ENCODE measurements around the gene CD99. TPM values are rescaled to one million over a fixed set of nuclear protein-coding genes. Genes with fewer than 3 reads are reported as not detected.

The CD99 gene
- polyA plus RNA-seq, 3 donors: 159 to 217 (median 184) TPM

DNA sequence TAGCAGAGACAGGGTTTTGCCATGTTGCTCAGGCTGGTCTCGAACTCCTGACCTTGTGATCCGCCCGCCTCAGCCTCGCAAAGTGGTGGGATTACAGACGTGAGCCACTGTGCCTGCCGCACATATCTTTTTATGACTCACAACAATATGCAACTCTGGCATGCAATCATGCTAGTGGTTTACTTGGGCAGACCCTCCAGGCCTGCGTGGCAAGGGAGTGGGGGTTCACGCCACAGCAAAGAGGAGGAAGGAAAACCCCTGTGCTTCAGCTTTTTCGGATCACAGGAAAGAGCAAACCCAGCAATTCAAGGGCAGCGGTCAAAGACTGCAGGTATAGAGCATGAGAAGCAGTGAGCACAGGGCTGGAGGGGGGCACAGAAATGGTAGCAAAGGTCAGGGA is 48.3 kb upstream of the CD99 start:
- WGBS (ENCODE audit: insufficient coverage): 72% methylated on average over 9 of the region's 10 CpGs
- Histone ChIP-seq H3K9ac (ENCODE audit: insufficient read depth, low read length, poor library complexity, severe bottlenecking) (no peak overlapping the region), H4K20me1 (ENCODE audit: insufficient read depth, low read length) (no peaks in the 10 kb centered on the region), H3K36me3 (replicated peaks in 1 of 2; ENCODE audit: control insufficient read depth in 1 of 2, insufficient read depth in 2 of 2, low read length in 2 of 2) (peaks cover 10 to 45% of the 10 kb centered on the region in 2 donors), H3K27ac (ENCODE audit: low read depth in 1 of 2, low read length in 2 of 2) (no peak overlapping the region), H3K4me2 (replicated peaks; ENCODE audit: extremely low read depth, low read length, poor library complexity, severe bottlenecking) (no peak overlapping the region), H3K4me3 (replicated peaks in 1 of 3; ENCODE audit: low read depth in 2 of 3, low read length in 3 of 3) (no peak overlapping the region), H2AFZ (ENCODE audit: insufficient read depth, low read depth, low read length, poor library complexity, severe bottlenecking) (no peak overlapping the region), H3K79me2 (ENCODE audit: insufficient read depth, low read length) (no peaks in the 10 kb centered on the region), H3K27me3 (ENCODE audit: control insufficient read depth in 2 of 2, insufficient read depth in 2 of 2, low read length in 2 of 2) (no peaks in the 10 kb centered on the region), H3K4me1 (ENCODE audit: control insufficient read depth in 1 of 2, insufficient read depth in 2 of 2, low read length in 2 of 2) (peaks cover 13 to 14% of the 10 kb centered on the region in 2 donors), H3K9me3 (replicated peaks in 1 of 2; ENCODE audit: control insufficient read depth in 1 of 2, insufficient read depth in 1 of 2, low read length in 2 of 2) (no peaks in the 10 kb centered on the region)
- Mint-ChIP-seq H3K36me3 (peaks cover 49 to 57% of the 10 kb centered on the region in 2 donors), H3K9me3 (peaks cover 0 to 4% (median 0%) of the 10 kb centered on the region in 7 donors), H3K27me3 (ENCODE audit: low read depth in 3 of 3) (no peaks in the 10 kb centered on the region), H3K4me3 (no peak overlapping the region), H3K4me1 (peaks cover 22% of the 10 kb centered on the region), H3K27ac (peak overlapping the region in 1 of 7 donors; percentile 51)
- intact Hi-C loops (cut with micrococcal nuclease): loop anchor here in 1 of 2 donors (10.0 kb wide), 1 partner anchor 92 kb away; no protein-coding TSS in a partner anchor
- no peak for TF ChIP-seq CTCF (IDR thresholded peaks at IDR 0.05)
- DNase-seq: peak in 1 of 3 donors; percentile 30

DNA sequence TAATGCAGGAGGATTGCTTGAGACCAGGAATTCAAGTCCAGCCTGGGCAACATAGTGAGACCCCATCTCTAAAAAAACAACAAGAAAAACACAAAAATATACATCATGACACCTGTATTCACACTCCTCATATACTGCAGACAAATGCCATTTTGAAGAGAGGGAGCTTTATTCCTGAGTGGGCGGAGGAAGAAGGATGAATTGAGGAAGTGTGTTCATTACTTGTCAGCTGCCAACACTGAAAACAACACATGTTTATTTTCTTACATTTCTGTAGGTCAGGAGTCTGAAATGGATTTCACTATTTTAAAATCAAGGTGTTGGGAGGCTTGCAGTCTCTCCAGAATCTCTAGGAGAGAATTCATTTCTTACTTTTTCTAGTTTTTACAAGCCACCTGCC is 47.2 kb upstream of the CD99 start:
- H3K9ac ChIP-seq (ENCODE audit: insufficient read depth, low read length, poor library complexity, severe bottlenecking): no peak overlapping the region

More for the DNA sequence above, 47.2 kb upstream of the CD99 start:
- no peaks in the 10 kb centered on the region for H3K9me3 ChIP-seq (replicated peaks in 1 of 2; ENCODE audit: control insufficient read depth in 1 of 2, insufficient read depth in 1 of 2, low read length in 2 of 2)
- no peaks in the 10 kb centered on the region for H3K27me3 ChIP-seq (ENCODE audit: control insufficient read depth in 2 of 2, insufficient read depth in 2 of 2, low read length in 2 of 2)
- H4K20me1 ChIP-seq (ENCODE audit: insufficient read depth, low read length): no peaks in the 10 kb centered on the region
- H3K4me3 ChIP-seq (replicated peaks in 1 of 3; ENCODE audit: low read depth in 2 of 3, low read length in 3 of 3): no peak overlapping the region
- Mint-ChIP-seq H3K36me3 (peaks cover 39 to 55% of the 10 kb centered on the region in 2 donors), H3K27me3 (ENCODE audit: low read depth in 3 of 3) (no peaks in the 10 kb centered on the region), H3K4me3 (no peak overlapping the region), H3K4me1 (peaks cover 19% of the 10 kb centered on the region), H3K9me3 (no peaks in the 10 kb centered on the region), H3K27ac (peak overlapping the region in 2 of 7 donors; percentile 17 to 25)
- no peak overlapping the region for H3K27ac ChIP-seq (ENCODE audit: low read depth in 1 of 2, low read length in 2 of 2)
- peak in 2 of 3 donors; percentile 17 to 35 for DNase-seq
- peaks cover 13 to 14% of the 10 kb centered on the region in 2 donors for H3K4me1 ChIP-seq (ENCODE audit: control insufficient read depth in 1 of 2, insufficient read depth in 2 of 2, low read length in 2 of 2)
- no peak for TF ChIP-seq CTCF (IDR thresholded peaks at IDR 0.05)
- no peak overlapping the region for H3K4me2 ChIP-seq (replicated peaks; ENCODE audit: extremely low read depth, low read length, poor library complexity, severe bottlenecking)
- no peaks in the 10 kb centered on the region for H3K79me2 ChIP-seq (ENCODE audit: insufficient read depth, low read length)
- intact Hi-C loops (cut with micrococcal nuclease): loop anchor here in 1 of 2 donors (10.0 kb wide), 1 partner anchor 91 kb away; no protein-coding TSS in a partner anchor
- peaks cover 10 to 40% of the 10 kb centered on the region in 2 donors for H3K36me3 ChIP-seq (replicated peaks in 1 of 2; ENCODE audit: control insufficient read depth in 1 of 2, insufficient read depth in 2 of 2, low read length in 2 of 2)
- WGBS (ENCODE audit: insufficient coverage): no CpG with 5 or more reads among the region's 1 CpG
- no peak overlapping the region for H2AFZ ChIP-seq (ENCODE audit: insufficient read depth, low read depth, low read length, poor library complexity, severe bottlenecking)

All from CD14-positive monocyte (primary cell).